WI38 (cell line): ENCODE data around the gene MACF1.

Experiments
- H3K4me3 ChIP-seq: 2 replicates; pipeline ENCODE4 v1.5.1; 2011; ENCODE audit warnings: low read depth, mild to moderate bottlenecking, control low read depth, low read length
- TF ChIP-seq, protein P1 (sequence below): IDR thresholded peaks from 2 replicates; pipeline ENCODE4 v1.5.1; 2012; ENCODE audit warnings: low read depth, mild to moderate bottlenecking, control low read depth, low read length

Gene MACF1

DNA sequence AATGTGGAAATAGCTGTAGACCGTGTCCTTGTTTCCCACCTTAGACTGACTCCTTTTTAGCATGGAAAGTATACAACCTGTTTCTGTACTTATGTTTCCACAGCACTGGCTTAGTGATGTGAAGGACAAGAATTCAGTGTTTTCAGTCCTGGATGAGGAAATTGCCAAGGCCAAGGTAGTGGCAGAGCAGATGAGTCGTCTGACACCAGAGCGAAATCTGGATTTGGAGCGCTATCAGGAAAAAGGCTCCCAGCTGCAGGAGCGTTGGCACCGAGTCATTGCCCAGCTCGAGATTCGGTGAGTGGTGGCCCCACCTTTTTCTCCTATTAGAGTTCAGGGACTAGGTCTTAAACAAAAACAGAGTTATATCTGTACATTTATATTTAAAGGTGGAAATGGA, 112.6 kb downstream of the MACF1 start:
- TF ChIP-seq, protein P1, sequence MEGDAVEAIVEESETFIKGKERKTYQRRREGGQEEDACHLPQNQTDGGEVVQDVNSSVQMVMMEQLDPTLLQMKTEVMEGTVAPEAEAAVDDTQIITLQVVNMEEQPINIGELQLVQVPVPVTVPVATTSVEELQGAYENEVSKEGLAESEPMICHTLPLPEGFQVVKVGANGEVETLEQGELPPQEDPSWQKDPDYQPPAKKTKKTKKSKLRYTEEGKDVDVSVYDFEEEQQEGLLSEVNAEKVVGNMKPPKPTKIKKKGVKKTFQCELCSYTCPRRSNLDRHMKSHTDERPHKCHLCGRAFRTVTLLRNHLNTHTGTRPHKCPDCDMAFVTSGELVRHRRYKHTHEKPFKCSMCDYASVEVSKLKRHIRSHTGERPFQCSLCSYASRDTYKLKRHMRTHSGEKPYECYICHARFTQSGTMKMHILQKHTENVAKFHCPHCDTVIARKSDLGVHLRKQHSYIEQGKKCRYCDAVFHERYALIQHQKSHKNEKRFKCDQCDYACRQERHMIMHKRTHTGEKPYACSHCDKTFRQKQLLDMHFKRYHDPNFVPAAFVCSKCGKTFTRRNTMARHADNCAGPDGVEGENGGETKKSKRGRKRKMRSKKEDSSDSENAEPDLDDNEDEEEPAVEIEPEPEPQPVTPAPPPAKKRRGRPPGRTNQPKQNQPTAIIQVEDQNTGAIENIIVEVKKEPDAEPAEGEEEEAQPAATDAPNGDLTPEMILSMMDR, result no peak
- no peak overlapping the region for H3K4me3 ChIP-seq

DNA sequence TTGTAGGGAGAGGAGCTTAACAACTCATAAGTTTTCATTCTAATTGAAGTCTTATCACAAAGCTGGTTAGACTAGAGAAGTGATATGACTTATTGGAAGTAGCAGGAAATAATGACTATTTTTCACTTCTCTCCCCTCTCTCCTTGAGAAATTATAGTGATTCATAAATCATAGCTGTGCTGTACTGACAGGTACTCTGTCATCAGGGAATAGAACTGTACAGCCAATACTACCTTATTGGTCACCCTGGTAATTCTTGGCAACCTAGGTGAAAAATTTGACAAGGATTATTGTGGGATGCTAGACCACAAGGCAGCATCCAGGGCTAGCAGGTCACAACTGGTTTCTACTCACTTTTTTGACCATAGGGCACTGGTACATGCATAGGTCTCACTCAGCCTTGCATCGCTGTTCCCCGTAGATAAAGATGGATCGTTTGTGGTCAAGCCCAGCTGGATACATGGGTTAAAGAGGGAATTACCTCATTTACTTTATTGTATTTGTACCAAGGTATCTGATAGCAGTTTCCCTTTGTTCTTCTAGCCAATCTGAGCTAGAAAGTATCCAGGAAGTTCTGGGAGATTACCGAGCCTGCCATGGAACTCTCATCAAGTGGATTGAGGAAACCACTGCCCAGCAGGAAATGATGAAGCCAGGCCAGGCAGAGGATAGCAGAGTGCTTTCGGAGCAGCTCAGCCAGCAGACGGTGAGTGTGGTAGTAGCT, 113.6 kb downstream of the MACF1 start:
- TF ChIP-seq, protein P1, result no peak
- no peak overlapping the region for H3K4me3 ChIP-seq

DNA sequence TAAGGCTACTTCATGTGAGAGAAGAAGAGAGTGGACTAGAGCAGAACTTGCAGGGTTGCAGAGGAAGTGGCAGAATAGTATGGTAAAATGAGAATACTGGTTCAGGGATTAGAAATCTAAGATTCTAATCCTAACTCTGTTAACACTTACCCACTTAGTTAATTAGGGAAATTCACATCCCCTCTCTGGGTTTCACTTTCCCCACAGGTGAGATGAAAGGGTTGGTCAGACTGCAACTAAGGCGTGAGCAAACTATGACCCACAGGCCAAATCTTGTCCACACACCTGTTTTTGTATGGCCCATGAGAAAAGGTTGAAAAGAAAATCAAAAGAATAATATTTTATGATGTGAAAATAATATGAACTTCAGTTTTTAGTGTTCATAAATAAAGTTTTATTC, 117.5 kb downstream of the MACF1 start:
- TF ChIP-seq, protein P1, result no peak

DNA sequence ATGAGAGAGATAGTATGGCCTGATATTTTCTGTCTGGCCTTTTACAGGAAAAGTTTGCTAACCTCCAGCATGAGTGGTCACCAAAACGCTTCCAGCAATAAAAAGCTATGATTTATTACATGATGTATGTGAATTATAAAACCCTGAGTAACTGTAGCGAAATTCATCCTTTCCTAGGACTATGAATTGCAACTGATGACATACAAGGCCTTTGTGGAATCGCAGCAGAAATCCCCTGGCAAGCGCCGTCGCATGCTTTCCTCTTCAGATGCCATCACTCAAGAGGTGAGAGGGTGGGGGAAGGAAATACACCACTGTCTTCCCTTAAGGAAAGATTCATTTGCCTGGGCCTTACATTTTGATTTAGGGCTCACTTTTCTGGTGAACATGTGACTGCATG, 117.9 kb downstream of the MACF1 start:
- no peak overlapping the region for H3K4me3 ChIP-seq
- TF ChIP-seq, protein P1, result no peak

More for the DNA sequence above, 117.5 kb downstream of the MACF1 start:
- no peak overlapping the region for H3K4me3 ChIP-seq

DNA sequence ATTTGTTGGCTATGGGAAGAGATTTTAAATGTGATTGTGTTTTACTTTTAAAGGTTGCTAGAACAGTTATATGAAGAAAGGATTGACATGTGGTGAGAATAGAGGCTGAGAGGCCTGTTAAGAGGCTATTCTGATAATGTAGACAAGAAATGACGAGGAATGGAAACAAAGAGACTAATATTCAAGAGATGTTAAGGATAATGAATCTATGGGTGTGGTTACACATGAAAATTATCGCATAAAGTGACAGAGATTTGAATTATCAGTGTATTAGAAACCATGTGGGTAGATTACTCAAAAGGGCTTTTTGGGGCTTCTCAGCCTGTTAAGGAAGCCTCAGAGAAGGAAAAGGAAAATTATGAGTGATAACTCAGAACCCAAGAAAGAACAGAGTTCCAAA, 120.4 kb downstream of the MACF1 start:
- H3K4me3 ChIP-seq, result no peak overlapping the region
- TF ChIP-seq, protein P1, result no peak

DNA sequence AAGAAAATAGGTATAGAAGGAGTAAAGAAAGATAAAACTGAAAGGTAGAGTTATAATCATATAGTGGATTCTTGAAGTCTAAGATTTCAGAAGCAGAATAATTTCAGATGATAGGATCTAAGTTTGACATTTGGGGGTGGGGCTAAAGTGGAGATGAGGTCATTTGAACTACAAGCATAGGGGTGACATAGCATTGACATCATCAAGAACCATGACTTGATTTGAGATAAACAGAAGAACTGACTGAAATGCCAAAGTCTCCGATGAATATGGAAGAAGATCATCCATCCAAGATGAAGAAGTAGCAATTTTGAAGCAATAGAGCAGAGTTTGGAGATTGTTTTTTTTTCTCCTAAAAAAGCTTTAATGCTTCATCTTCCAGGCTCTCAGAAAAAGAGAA, 122.3 kb downstream of the MACF1 start:
- no peak overlapping the region for H3K4me3 ChIP-seq
- TF ChIP-seq, protein P1, result no peak

DNA sequence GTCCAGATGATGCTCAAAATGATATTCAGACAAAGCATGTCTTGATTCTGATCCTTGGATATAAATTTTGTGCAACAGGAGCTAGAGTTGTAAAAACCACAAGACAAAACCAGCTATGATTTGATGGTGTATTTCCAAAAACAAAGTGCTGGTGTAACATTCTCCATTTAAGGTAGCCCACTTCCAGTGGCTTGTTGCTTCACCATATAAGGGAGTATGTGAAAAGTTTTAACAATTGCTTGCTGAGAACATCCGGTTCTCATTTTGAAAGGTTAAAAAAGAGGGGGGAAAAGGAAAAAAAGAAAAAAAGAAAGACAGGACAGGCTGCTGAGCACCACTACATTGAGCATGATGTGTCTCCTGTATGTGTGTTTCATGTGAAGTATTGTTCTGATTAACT, 123.6 kb downstream of the MACF1 start:
- no peak overlapping the region for H3K4me3 ChIP-seq
- TF ChIP-seq, protein P1, result no peak
